IPS-18c (cell line): ENCODE measurements around the gene MICAL2.

ENCODE experiments used
- H3K4me3 ChIP-seq: 2 replicates; pipeline ENCODE4 v1.7.0; 2013; ENCODE audit warnings: low read depth, mild to moderate bottlenecking, low read length, moderate library complexity; ENCODE audit not compliant: insufficient read depth
- H3K9me3 ChIP-seq: one replicate; pipeline ENCODE4 v1.6.1; 2013; ENCODE audit warnings: mild to moderate bottlenecking, low read length, moderate library complexity; ENCODE audit not compliant: control insufficient read depth, insufficient read depth

MICAL2 gene

DNA sequence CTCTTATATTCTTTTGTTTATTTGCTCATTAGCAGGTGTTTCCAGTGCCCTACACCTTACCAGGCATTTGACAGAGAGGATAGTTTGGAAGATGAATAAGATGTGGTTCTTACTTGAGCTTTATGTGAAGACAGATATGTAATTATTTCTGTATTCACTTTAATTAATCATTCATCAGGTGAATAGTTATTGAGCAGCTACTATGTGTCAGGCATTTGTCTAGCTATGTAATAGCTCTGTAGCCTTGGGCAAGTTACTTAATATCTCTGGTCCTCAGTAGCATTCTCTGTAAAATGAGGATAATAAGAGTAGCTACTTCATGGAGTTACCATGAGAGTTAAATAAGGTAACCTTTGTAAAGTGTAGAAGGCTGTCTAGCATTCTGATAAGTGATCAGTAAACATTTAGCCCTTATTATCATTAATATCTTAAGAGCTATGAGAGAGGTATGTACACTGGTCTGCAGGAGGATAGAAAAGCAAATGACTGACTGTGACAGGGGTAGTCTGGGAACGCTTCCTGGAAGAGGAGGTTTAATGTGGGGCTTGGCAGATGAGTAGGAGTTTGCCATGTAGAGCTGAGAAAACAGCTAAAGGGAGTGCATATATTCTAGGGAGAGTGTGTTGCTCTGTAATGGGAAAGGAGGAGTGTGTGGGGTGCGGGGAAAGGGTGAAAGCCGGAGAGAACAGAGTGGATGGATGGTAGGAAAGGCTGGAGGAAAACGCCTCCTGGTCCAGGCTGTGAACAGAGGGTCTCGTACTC lies 56.1 kb downstream of the MICAL2 start:
- Histone ChIP-seq H3K9me3 (no peaks in the 10 kb centered on the region), H3K4me3 (no peak overlapping the region)

- Histone ChIP-seq H3K4me3 (no peak overlapping the region), H3K9me3 (no peaks in the 10 kb centered on the region)
These were observed 56.9 kb downstream of the MICAL2 start for GRCh38 chr11:12167061-12168000.

DNA sequence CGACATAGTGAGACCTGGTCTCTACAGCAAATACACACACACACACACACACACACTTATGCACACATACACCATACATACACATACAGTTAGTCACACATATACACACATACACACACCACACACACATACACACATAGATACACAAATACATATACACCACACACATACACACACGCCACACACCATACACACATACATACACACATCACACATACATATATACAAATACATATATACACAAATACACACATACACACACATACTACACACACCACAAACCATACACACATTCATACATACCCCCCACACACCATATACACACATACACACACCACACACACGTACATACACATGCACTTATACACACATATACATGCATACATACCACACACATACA lies 57.7 kb downstream of the MICAL2 start:
- no peaks in the 10 kb centered on the region for H3K9me3 ChIP-seq
- no peak overlapping the region for H3K4me3 ChIP-seq

GRCh38 chr11:12169822-12170221 lies 59.4 kb downstream of the MICAL2 start:
- no peak overlapping the region for H3K4me3 ChIP-seq
- no peaks in the 10 kb centered on the region for H3K9me3 ChIP-seq

GRCh38 chr11:12170501-12170900 lies 60.1 kb downstream of the MICAL2 start:
- H3K9me3 ChIP-seq: no peaks in the 10 kb centered on the region
- H3K4me3 ChIP-seq: no peak overlapping the region

- Histone ChIP-seq H3K4me3 (no peak overlapping the region), H3K9me3 (no peaks in the 10 kb centered on the region)
These were observed 60.6 kb downstream of the MICAL2 start for GRCh38 chr11:12170984-12171383.

DNA sequence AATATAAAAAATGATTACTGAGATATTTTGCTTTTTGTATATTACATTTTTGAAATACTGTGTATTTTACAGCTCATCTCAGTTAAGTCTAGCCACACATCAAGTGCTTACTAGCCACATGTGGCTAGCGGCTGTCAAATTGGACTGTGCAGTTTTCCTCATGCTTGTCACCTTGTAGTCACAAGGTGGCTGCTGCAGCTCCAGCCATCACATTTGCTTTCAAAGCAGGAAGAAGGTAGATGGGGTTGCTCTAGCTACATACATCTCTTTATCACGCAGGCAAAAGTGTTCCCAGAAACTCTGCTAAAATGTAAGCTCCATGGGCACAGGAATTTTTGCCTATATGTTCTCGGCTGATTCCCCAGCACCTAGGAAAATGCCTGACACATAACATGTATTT lies 61.5 kb downstream of the MICAL2 start:
- H3K4me3 ChIP-seq: no peak overlapping the region
- H3K9me3 ChIP-seq: no peaks in the 10 kb centered on the region

DNA sequence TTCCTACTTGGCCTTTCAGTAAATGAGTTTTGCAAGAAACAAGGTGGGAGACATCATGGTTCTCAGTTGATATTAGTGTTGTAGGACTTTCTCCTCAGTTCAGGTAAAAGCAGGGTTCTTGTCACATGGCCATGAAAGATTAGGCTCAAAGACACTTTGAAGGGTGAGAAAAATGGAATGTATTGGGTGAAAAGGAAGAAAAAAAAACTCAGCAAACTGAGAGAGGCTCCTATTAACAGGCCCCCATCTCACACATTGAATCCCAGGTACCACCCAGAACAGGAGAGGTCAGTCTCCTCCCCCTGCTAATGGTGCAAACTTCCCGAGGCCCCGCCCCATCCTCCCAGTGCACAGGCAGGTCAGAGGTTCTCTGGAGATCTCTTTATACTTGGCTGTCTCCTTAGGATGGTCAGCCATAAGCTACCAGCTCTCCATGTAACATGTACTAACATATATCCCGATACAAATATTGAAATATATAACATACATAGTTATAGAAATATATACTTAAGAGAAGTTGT lies 62.2 kb downstream of the MICAL2 start:
- no peaks in the 10 kb centered on the region for H3K9me3 ChIP-seq
- H3K4me3 ChIP-seq: no peak overlapping the region

DNA sequence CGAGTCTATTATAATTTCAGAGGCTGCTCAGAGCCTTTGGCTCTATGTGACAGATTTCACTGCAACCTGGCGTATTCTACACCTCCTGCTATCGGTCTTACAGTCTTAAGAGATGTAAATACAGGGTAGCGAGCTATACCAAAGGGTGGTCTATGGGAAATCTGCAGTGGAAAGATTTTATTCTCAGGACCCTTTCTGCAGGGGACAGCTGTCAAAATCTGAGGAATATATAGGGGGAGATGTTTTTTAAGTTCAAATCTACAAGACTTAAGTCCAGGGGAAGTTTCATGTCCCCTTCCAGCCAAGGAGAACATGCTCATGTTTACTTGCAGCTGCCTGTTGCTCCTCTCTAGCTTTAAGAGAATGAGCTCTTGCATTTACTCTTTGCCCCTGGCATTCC lies 62.7 kb downstream of the MICAL2 start:
- Histone ChIP-seq H3K4me3 (no peak overlapping the region), H3K9me3 (no peaks in the 10 kb centered on the region)

DNA sequence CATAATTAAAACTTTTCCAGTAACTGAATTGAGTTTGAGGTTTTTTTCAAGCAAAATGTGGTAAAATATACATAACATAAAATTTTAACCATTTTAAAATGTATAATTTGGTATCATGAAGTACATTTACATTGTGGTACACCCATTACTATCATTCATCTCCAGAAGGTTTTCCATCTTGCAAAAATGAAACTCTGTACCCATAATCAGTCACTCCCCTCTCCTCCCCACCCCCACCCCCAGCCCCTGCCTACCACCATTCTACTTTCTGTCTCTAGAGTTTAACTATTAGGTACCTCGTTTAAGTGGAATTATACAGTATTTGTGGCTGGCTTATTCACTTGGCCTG lies 63.7 kb downstream of the MICAL2 start:
- Histone ChIP-seq H3K4me3 (no peak overlapping the region), H3K9me3 (no peaks in the 10 kb centered on the region)

DNA sequence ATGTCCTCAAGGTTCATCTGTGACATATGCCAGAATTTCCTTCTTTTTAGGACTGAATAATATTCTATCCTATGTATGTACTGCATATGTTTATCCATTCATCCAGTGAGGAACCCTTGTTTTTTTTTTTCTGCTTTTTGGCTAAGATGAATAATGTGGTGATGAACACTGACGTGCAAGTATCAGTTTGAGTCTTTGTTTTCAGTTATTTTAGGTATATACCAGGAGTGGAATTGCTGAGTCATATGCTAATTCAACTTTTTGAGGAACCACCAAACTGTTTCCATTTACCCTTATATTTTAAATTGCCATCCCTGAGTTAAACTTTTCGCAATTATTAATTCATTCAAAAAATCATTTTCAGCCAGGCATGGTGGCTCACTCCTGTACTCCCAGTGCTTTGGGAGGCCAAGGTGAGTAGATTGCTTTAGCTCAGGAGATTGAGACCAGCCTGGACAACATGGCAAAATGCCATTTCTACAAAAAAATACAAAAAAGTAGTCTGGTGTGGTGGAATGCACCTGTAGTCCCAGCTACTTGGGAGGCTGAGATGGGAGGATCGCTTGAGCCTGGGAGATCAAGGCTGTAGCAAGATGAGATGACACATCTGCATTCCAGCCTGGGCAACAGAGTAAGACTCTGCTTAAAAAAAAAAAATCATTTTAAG lies 64.2 kb downstream of the MICAL2 start:
- no peak overlapping the region for H3K4me3 ChIP-seq
- no peaks in the 10 kb centered on the region for H3K9me3 ChIP-seq

- no peaks in the 10 kb centered on the region for H3K9me3 ChIP-seq
- H3K4me3 ChIP-seq: no peak overlapping the region
These were observed 65.4 kb downstream of the MICAL2 start for GRCh38 chr11:12175694-12176241.

DNA sequence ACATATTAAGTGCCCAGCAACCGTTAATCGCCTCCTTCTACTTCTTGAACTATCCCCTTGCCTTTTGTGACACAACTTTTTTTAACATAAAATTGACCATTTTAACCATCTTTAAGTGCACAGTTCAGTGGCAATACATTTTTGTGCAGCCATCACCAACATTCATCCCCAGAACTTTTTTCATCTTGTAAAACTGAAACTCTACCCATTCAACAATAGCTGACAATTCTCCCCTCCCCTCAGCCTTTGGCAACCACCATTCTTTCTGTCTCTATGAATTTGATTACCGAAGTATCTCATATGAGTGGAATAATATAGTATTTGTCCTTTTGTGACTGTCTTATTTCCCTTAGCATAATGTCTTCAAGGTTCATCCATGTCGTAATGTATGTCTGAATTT lies 66.0 kb downstream of the MICAL2 start:
- Histone ChIP-seq H3K9me3 (no peaks in the 10 kb centered on the region), H3K4me3 (no peak overlapping the region)

GRCh38 chr11:12177739-12178338 lies 67.4 kb downstream of the MICAL2 start:
- Histone ChIP-seq H3K4me3 (no peak overlapping the region), H3K9me3 (no peaks in the 10 kb centered on the region)

- Histone ChIP-seq H3K4me3 (no peak overlapping the region), H3K9me3 (no peaks in the 10 kb centered on the region)
These were observed 68.6 kb downstream of the MICAL2 start for GRCh38 chr11:12179019-12179418.

DNA sequence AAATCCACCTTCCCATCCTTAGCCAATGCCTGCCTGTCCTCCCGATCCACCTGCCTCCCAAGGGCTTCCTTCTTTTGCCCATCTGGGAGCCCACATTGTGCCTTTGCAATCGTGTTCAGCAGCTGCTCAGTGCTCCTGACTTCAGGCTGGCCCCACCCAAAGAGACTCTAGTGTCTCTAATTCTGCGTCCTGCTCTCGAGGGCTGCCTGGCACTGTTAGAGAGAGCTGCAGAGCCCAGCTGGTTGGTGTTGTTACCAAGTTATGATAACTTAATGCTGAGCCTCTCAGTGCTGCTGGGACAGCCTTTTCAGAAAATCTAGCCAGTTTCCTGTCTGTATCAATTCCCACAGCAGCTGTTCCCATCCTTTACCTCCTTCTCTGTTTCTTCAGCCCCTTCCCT lies 69.1 kb downstream of the MICAL2 start:
- Histone ChIP-seq H3K4me3 (no peak overlapping the region), H3K9me3 (no peaks in the 10 kb centered on the region)
